HG03460 (cell line): ENCODE measurements around the gene MYCN.
"Not testable (repeated sequence)": the region's sequence is repeated elsewhere in the genome, so short reads cannot be mapped to it uniquely, and the experiment has no call there.

Experiments used
- ATAC-seq: cut with Tn5 transposase; IDR thresholded peaks from one replicate; pipeline ENCODE4 v1.9.1; 2021; ENCODE audit not compliant: unreplicated experiment

The MYCN gene

GRCh38 chr2:15956751-15957736 lies 16.7 kb downstream of the MYCN start:
- ATAC-seq, result no peak

- no peak for ATAC-seq
Measured at GRCh38 chr2:15957881-15958713, 17.7 kb downstream of the MYCN start.

GRCh38 chr2:15959331-15960153 lies 19.2 kb downstream of the MYCN start:
- ATAC-seq, result no peak

GRCh38 chr2:15960154-15960520 lies 19.8 kb downstream of the MYCN start:
- not testable (repeated sequence) for ATAC-seq

GRCh38 chr2:15963109-15963976 lies 23.0 kb downstream of the MYCN start:
- not testable (repeated sequence) for ATAC-seq

- ATAC-seq, result no peak
Measured at GRCh38 chr2:15963977-15964670, 23.8 kb downstream of the MYCN start.

- no peak for ATAC-seq
Measured at GRCh38 chr2:15964936-15965563, 24.7 kb downstream of the MYCN start.

GRCh38 chr2:15965564-15966019 lies 25.2 kb downstream of the MYCN start:
- no peak for ATAC-seq

GRCh38 chr2:15967415-15968279 lies 27.3 kb downstream of the MYCN start:
- ATAC-seq, result no peak

- ATAC-seq, result no peak
Measured at GRCh38 chr2:15968280-15969178, 28.2 kb downstream of the MYCN start.

- ATAC-seq, result no peak
Measured at GRCh38 chr2:15969214-15969613, 28.9 kb downstream of the MYCN start.

- no peak for ATAC-seq
Measured at GRCh38 chr2:15970701-15971100, 30.4 kb downstream of the MYCN start.

GRCh38 chr2:15971351-15971750 lies 31.0 kb downstream of the MYCN start:
- no peak for ATAC-seq

- no peak for ATAC-seq
Measured at GRCh38 chr2:15971831-15972522, 31.6 kb downstream of the MYCN start.

- ATAC-seq, result no peak
Measured at GRCh38 chr2:15973481-15974401, 33.4 kb downstream of the MYCN start.
